HG03520 (cell line): ENCODE measurements around the gene NRG2.

ENCODE experiments used
- ATAC-seq: cut with Tn5 transposase; IDR thresholded peaks from one replicate; pipeline ENCODE4 v1.9.1; 2021; ENCODE audit warnings: mild to moderate bottlenecking, moderate library complexity; ENCODE audit not compliant: unreplicated experiment

Gene NRG2

DNA sequence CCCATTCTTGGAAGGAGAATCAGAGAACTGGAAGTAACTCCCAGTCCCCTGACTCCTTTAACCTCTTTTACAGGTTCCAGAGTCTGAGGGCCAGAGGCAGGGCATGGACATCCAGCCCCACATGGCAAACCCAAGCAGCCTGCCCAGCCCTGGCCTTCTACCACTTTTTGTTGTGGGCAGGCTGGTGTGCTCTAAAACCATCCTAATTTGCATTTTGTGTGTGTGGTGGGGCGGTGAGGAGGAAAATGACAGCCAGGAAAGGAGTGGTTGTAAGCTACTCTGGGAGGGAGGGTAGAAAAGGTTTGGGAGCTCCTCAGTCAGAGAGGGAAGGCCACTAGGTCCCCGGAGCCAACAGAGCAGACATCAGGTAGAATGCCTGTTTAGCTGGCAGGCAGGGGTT lies 156.9 kb downstream of the NRG2 start:
- no peak for ATAC-seq

- no peak for ATAC-seq
Observed at GRCh38 chr5:139885857-139886208, 157.3 kb downstream of the NRG2 start.

GRCh38 chr5:139885172-139885856 lies 157.8 kb downstream of the NRG2 start:
- ATAC-seq, result no peak

DNA sequence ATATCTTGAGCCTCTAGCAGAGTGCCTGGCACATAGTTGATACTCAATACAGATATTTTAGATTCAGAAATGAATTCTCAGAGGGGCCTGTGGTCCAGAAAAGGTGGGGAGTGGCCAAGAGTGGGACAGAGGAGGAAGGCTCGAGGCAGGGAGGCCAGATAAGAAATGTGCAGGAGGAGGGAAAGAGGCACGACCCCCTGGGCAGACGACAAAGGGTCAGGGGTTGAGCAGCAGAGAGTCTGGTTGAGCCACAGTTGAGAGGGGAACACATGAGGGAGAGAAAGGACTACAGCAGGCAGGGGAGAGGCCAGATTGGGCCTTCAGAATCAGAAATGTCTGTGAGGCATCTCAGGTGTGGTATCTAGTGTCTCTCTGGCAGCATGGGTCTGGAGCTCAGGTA lies 158.4 kb downstream of the NRG2 start:
- no peak for ATAC-seq

- ATAC-seq, result no peak
Observed at GRCh38 chr5:139884144-139884543, 159.0 kb downstream of the NRG2 start.

GRCh38 chr5:139882961-139883539 lies 160.0 kb downstream of the NRG2 start:
- no peak for ATAC-seq

GRCh38 chr5:139882316-139882715 lies 160.8 kb downstream of the NRG2 start:
- no peak for ATAC-seq

- no peak for ATAC-seq
Observed at GRCh38 chr5:139881143-139881733, 161.9 kb downstream of the NRG2 start.

- no peak for ATAC-seq
Observed at GRCh38 chr5:139880416-139881142, 162.5 kb downstream of the NRG2 start.

DNA sequence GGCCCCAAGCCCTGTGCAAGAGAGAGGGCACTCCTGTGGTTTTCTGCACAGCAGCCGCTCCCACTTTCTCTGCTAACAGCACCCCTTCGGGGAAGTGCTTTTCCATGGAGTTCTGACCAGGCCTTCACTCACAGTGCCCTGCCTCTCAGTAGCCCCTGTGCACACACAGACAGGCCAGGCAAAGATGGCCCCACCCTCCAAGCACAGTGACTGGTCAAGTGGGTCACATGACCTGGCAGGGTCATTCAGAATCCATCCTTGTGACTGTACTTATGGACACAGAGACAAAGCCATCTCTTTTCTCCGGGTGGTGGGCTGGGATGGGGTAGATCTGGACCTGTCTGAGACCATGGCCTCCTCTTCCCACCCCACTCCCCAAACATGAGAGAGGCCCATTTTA lies 165.0 kb downstream of the NRG2 start:
- ATAC-seq, result no peak

GRCh38 chr5:139877129-139877597 lies 165.9 kb downstream of the NRG2 start:
- ATAC-seq, result no peak

DNA sequence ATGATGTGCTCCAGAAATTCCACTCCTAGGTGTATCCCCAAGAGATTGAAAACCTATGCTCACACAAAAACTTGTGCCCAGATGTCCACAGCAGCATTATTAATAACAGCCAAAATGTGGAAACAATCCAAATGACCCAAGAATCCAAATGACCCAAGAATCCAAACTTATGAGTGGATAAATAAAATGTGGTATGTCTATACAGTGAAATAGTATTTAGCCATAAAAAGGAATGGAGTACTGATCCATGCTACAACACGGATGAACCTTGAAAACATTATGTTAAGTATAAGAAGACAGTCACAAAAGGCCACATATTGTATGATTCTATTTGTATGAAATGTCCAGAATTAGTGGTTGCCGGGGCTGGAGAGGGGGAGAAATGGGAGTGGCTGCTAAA lies 167.1 kb downstream of the NRG2 start:
- no peak for ATAC-seq

DNA sequence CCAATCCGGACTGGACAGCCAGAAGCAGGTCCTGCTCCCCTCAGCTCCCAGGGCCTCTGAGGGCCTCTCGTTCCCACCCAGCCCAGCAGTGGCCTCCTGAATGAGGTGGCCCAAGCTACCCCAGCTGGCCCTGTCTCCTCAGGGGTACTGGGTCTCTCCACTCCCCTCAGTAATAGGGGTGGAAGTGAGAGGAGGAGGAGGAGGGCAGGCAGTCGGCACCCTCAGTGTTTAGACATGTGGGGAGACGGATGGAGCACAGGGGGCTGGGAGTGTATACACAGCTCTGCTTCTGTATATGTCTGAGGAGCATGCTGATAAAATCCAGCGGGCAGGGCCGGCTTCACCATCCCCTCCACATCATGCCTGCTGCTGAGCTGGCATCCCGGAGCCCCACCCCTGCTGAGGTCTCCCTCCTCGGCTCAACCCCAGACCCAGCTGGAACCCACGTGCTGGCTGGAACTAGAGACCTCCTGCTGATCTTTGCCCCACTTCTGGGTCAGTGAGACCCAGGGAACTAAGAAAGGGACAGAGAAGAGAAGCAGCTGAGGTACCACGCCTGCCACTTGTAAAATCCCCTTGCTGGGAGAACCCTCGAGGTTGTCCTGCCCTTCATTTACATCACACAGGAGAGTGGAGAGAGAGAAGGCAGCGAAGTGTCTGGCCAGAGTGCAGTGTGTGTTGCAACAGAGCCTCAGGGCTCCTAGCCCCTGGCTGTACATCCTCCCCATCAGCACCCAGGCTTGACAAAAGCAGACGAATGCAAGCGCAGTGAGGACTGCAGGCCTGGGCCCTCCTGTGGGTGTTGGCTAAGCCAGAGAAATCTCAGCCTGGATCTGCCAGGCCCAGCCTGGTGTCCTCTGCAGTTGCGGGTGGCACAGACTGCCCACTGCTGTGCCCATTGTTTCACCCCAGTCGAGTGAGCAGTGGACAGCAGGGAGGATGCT lies 170.0 kb downstream of the NRG2 start:
- no peak for ATAC-seq

- ATAC-seq, result no peak
Observed at GRCh38 chr5:139872052-139872766, 170.9 kb downstream of the NRG2 start.

- no peak for ATAC-seq
Observed at GRCh38 chr5:139871614-139872013, 171.5 kb downstream of the NRG2 start.

GRCh38 chr5:139870677-139871076 lies 172.4 kb downstream of the NRG2 start:
- no peak for ATAC-seq

DNA sequence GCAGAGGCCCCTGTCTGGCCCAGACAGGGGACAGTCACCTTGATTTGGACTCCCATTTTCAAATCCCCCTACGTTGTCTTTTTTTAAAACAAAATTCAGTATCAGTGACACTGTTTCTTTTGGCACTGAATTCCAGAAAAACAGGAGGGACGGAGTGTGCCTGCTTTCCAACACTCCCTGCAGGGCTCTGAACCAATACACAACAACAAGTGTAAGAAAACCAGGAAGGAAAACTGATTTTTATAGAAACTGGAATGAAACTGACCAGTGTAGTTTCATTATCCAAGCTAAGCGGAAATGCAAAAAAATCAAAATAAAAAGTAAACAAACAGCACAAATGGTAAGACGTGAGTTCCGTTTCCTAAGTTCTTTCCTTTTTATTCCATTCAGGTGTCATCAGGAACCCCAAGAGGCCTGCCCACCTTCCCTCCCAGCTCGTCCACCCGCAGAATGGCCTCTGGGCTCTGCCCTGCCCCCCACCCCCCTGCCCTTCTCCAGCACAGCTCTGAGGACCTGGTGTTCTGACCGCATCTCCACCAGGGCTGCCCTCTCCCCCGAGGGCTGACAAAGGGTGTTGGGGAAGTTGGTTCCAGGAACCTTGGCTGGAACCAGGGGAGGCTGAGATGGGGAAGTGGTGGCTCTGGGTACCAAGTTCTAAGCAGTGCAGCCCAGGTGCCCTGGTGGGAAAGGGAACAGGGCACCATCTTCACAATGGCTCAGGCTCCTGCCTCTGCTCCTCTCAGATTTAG lies 173.9 kb downstream of the NRG2 start:
- ATAC-seq, result no peak

DNA sequence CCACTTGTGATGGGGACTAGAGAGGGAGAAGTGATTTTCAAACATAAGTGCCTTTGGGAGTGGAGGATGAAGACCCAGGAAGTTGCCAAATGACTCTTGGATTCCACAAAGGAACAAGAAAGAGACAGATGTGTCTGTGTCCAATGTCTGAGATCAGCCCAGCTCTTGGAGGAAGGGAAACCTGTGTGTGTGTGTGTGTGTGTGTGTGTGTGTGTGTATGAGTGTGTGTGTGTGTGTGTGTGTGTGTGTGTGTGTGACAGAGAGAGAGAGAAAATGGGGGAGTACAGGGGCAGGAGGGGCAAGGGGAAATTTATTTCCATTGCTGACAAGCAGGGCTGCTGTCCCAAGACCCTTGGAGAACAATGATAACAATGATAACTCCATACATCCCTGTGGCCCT lies 175.5 kb downstream of the NRG2 start:
- ATAC-seq, result no peak

GRCh38 chr5:139867109-139867508 lies 176.0 kb downstream of the NRG2 start:
- no peak for ATAC-seq
